Heart right ventricle (tissue), 16 donors: ENCODE results near the gene IPCEF1. TPM values are rescaled to one million over a fixed set of nuclear protein-coding genes. Genes with fewer than 3 reads are reported as not detected.

Experiments used
- ATAC-seq, 8 donors: fragments of 200-7000 bp; cut with Tn5 transposase; one replicate each; pipeline ENCODE4 v1.9.1; 2020; ENCODE audit warnings: mild to moderate bottlenecking in 8 of 8, moderate library complexity in 8 of 8, moderate number of reproducible peaks in 1 of 8
- DNase-seq, 2 donors: peaks; one replicate each; pipeline ENCODE4 v3.0.0-alpha.2; 2020
- H3K27ac ChIP-seq, 10 donors: fragments of 200-600 bp; sonication (generic) in 2 of 10; one replicate each; pipeline versions ENCODE4 v1.5.0 to v1.8.0; 2020 to 2022; ENCODE audit warnings: mild to moderate bottlenecking in 3 of 10
- H3K27me3 ChIP-seq, 7 donors: fragments of 200-600 bp; one replicate each; pipeline ENCODE4 v1.8.0; 2021 to 2022; ENCODE audit warnings: mild to moderate bottlenecking in 2 of 7
- H3K36me3 ChIP-seq, 9 donors: fragments of 200-600 bp; sonication (generic) in 1 of 9; one replicate each; pipeline versions ENCODE4 v1.5.0 to v1.8.0; 2020 to 2022; ENCODE audit warnings: mild to moderate bottlenecking in 2 of 9
- H3K4me1 ChIP-seq, 9 donors: fragments of 200-600 bp; sonication (generic) in 1 of 9; one replicate each; pipeline versions ENCODE4 v1.5.0 to v1.8.0; 2020 to 2022; ENCODE audit warnings: mild to moderate bottlenecking in 4 of 9
- H3K4me3 ChIP-seq, 10 donors: fragments of 200-600 bp; sonication (generic) in 2 of 10; one replicate each; pipeline versions ENCODE4 v1.5.0 to v1.8.0; 2020 to 2022; ENCODE audit warnings: mild to moderate bottlenecking in 7 of 10, moderate library complexity in 2 of 10
- H3K9me3 ChIP-seq, 11 donors: fragments of 200-600 bp in 10 of 11; sonication (generic) in 2 of 11; one replicate each; pipeline versions ENCODE4 v1.5.0 to v1.8.0; 2013 to 2022; ENCODE audit warnings: mild to moderate bottlenecking in 2 of 11, control low read depth in 1 of 11, moderate library complexity in 1 of 11
- CTCF ChIP-seq, 9 donors: fragments of 200-600 bp; sonication (generic) in 2 of 9; IDR thresholded peaks; one replicate each; pipeline versions ENCODE4 v1.5.0 to v1.8.0; 2021 to 2022; ENCODE audit warnings: antibody characterized with exemption in 9 of 9, mild to moderate bottlenecking in 5 of 9, moderate library complexity in 1 of 9
- WGBS, 2 donors: extraction: QIAGEN DNeasy Blood & Tissue Kit; methylation state at CpG; one replicate each; pipeline ENCODE4 v1.1.7; 2013; ENCODE audit warnings: inconsistent platforms in 1 of 2; 5-methylcytosine and 5-hydroxymethylcytosine counted together
- intact Hi-C, 10 donors: fragments of 100-400 bp; cut with DNase I; formaldehyde crosslinking; loops; one replicate each; pipeline versions ENCODE4 v1.11.1 to v1.14.2; 2022
- polyA plus RNA-seq, 2 donors: library from polyadenylated mRNA; stranded (reverse); fragments of 200-250 nt; gene quantifications; one replicate each; pipeline ENCODE4 v1.2.3, GENCODE V29; 2013
- total RNA-seq, 10 donors: library from RNA; stranded (reverse); fragmentation: NEBNext Ultra II Directional in 3 of 10; extraction: Animal tissue kit (Norgen Biotek cat#: 25700) in 3 of 10; gene quantifications; one replicate each; pipeline versions ENCODE4 v1.2.1 to v1.2.4, GENCODE V29; 2021 to 2023
- donor health status: Arrhythmogenic right ventricular cardiomyopathy.
- donor health status: ischemic (EF 13 %, LVEDD 7.1; RV severe dilation, severe dysfunction).
- donor health status: healthy with polysubstance abuse.
- donor health status: DM: no; HTN: yes; CAD: no.
- donor health status: DM: no; HTN: no; CAD: no.
- donor health status: ischemic (EF 25% LVEDD 6.9; RV normal size, moderate dysfunction).
- donor health status: ischemic (EF 25% LVEDD 5.7; RV mildly dilated, moderate dysfunction).
- donor health status: healthy.
- donor health status: DM: yes; HTN: yes; CAD: no.
- donor health status: Ischemic cardiomyopathy.
- donor health status: ischemic (EF 35%, LVEDD 5.7; RV mildly dilated, moderate dysfunction).
- donor health status: nonischemic (EF 11% LVEDD 7.7; RV severe dilation, severe dysfunction).
- donor health status: DM: yes; HTN: yes; CAD: no.
- donor health status: PGD.
- donor health status: ischemic (EF 29% LVEDD 5.4; RV normal size, mild dysfunction).
- donor health status: nonischemic (EF 23%, LVEDD 6.1; RV moderate dilation, normal function).

Gene IPCEF1
- total and polyA plus RNA-seq, 12 donors = 0.06 to 5.0 (median 1.4) TPM

DNA sequence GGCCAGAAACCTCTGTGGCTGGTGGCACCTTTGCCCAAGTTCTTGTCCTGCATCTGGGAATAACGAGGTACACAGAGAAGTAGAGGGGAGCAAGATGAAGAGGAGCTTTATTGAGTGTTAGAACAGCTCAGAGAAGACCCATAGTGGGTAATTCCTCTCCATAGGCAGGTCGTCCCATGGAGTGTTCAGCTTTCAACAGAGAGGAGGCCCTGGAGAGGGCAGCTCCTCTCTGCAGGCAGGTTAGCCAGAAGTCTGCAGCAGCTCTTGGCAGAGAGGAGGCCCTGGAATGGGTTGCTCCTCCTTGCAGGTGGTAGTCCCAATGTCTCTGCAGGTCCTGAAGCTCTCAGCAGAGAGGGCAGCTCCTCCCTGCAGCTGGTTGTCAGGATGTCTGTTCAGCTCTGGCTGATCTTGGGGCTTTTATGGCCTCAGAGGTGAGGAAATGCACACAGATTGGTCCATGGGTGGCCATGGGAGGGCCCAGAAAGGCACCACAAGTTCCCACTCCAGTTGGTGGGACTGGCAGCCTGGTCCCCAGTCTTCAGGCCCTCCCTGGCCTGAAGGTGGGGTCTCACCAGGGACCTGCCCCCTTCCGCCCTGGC is 89.0 kb downstream of the IPCEF1 start:
- 72 to 74% methylated on average over 3 of the region's 3 CpGs for WGBS, 2 donors
- no peak overlapping the region for H3K4me3 ChIP-seq
- intact Hi-C loops = no loop called here

DNA sequence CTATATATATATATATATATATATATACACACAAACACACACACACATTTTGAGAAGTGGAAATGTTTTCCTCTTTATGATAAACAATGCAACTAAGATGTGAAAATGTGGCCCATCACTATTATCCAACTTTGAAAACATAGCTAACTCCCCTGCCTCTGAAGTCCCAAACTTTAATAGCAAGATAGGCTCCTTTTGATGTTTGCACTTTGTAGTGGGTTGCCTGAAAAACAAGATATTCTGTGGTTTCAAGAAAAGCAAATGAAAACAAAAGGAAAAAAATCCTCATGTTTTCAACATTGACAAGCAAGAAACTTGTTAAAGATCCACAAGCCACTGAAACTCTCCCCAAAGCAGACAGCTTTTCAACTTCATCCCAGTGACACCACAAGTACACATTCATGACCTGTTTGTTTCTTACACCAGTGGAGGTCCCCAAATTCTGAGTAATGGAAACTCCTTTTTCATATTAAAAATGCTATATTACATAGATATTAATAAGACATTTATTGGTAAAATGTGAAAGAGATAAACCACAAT is 90.0 kb downstream of the IPCEF1 start:
- no peak overlapping the region for H3K27ac ChIP-seq
- H3K27me3 ChIP-seq = no peaks in the 10 kb centered on the region
- intact Hi-C loops = no loop called here
- DNase-seq = no peak
- ATAC-seq = no peak
- TF ChIP-seq CTCF (IDR thresholded peaks at IDR 0.05) = no peak
- no peaks in the 10 kb centered on the region for H3K36me3 ChIP-seq
- H3K9me3 ChIP-seq = no peaks in the 10 kb centered on the region
- no peaks in the 10 kb centered on the region for H3K4me1 ChIP-seq
- no peak overlapping the region for H3K4me3 ChIP-seq

More for the DNA sequence above, 89.0 kb downstream of the IPCEF1 start:
- ATAC-seq (no peak), DNase-seq (no peak)
- TF ChIP-seq CTCF (IDR thresholded peaks at IDR 0.05) = no peak
- H3K27ac ChIP-seq = no peak overlapping the region
- no peaks in the 10 kb centered on the region for H3K9me3 ChIP-seq
- H3K36me3 ChIP-seq = no peaks in the 10 kb centered on the region
- no peaks in the 10 kb centered on the region for H3K4me1 ChIP-seq
- H3K27me3 ChIP-seq = no peaks in the 10 kb centered on the region

DNA sequence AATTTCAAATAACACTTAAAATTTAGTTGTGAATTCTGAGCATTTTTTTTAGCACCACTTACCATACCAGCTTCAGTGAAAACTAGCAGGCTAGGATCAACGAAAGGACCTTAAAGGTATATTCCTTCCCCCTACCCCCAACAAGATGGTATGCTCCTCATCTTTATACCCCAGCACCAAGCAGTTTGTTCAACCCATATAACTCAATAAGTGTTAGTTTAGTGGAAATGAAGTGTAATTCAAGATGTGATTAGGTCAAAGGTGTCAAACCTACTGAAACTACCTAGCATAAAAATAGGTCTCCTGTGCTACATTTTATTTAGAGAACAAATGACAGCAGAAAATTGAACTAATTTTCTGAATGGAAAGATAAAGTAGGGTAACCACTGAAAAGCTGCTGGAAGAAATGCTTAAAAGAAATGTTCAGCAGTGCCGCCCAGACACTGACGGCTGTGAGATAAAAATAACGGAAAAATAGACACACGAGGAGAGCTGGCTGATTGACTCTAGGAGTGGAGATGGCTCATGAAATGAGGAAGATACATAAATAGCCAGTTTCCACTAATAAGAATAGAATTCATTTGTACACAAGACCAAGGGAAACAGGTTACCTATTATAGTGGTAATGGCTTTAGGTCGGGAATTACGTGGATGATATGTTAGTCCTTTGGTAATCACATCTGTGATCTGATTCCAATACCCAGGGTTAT is 94.8 kb downstream of the IPCEF1 start:
- WGBS, 2 donors = 81% methylated on average over 7 of the region's 7 CpGs
- H3K4me3 ChIP-seq = no peak overlapping the region
- H3K9me3 ChIP-seq = no peaks in the 10 kb centered on the region
- H3K36me3 ChIP-seq = no peaks in the 10 kb centered on the region
- ATAC-seq (no peak), DNase-seq (no peak)
- H3K27me3 ChIP-seq = no peaks in the 10 kb centered on the region
- TF ChIP-seq CTCF (IDR thresholded peaks at IDR 0.05) = no peak
- intact Hi-C loops = no loop called here
- peaks cover 0 to 19% (median 0%) of the 10 kb centered on the region in 9 donors for H3K4me1 ChIP-seq
- H3K27ac ChIP-seq = no peak overlapping the region

DNA sequence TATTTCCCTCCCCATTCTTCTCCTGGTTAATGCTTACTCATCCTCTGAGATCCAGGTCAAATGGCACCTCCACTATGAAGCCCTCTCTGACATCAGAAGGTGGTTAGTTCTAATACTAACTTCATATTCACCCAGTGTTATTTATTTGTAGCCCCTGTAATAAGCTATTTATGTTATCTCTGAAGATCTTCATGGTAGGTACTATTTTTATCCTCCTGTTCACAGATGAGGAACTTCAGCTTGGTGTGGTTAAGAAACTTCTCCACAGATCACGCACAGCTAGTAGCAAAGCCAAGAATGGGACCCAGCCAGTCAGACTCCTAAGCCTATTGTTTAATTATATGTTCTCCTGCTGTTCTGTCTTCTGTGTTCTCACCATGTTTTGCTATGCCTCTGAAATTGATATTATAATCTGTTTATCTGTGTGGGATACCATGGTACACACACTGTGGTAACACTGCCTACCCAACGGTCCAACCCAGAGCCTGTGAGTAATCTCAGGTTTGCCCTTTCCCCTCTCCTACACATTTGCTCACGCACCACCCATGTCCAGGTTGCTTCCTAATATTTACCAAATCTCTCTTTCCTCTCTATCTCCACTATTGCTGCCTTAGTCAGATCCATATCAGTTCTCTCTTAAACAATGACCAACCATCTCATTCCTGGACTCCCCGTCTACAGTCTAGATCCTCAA is 98.4 kb downstream of the IPCEF1 start:
- ATAC-seq = peak in 3 of 8 donors; percentile 34 to 47 (median 46)

More for the DNA sequence above, 98.4 kb downstream of the IPCEF1 start:
- peaks cover 0 to 12% (median 0%) of the 10 kb centered on the region in 11 donors for H3K9me3 ChIP-seq
- intact Hi-C loops = loop anchor here in 1 of 10 donors (10.0 kb wide), 1 partner anchor 93 kb away; no protein-coding TSS in a partner anchor
- H3K4me3 ChIP-seq = no peak overlapping the region
- peaks cover 0 to 27% (median 0%) of the 10 kb centered on the region in 9 donors for H3K4me1 ChIP-seq
- no peak for TF ChIP-seq CTCF (IDR thresholded peaks at IDR 0.05)
- H3K36me3 ChIP-seq = no peaks in the 10 kb centered on the region
- peak overlapping the region in 1 of 10 donors; percentile 16 for H3K27ac ChIP-seq
- WGBS, 2 donors = 89 to 91% methylated on average over 4 of the region's 4 CpGs
- H3K27me3 ChIP-seq = no peaks in the 10 kb centered on the region
- DNase-seq = no peak
